Activated CD4-positive, alpha-beta memory T cell treated with anti-CD3 and anti-CD28 coated beads, Interleukin-2, amount 10 ng/mL, durations not matched to agents 7 days and 5 days (primary cell): ENCODE data around the gene ZMIZ1. TPM values are rescaled to one million over a fixed set of nuclear protein-coding genes. Genes with fewer than 3 reads are reported as not detected.
"Not testable (repeated sequence)": the region's sequence is repeated elsewhere in the genome, so short reads cannot be mapped to it uniquely, and the experiment has no call there.

Source experiments
- CTCF ChIA-PET: fragments of 350-600 bp; sonication (Branson Sonifier 250); formaldehyde crosslinking; loops from one replicate; lab custom pipeline; 2021; ENCODE audit warnings: antibody characterized with exemption, inconsistent platforms; lab: Charles Lee
- POLR2A ChIA-PET: fragments of 350-600 bp; sonication (Branson Sonifier 250); formaldehyde crosslinking; loops from one replicate; lab custom pipeline; 2021; ENCODE audit warnings: antibody characterized with exemption; lab: Charles Lee
- DNase-seq: peaks from one replicate; pipeline ENCODE4 v3.0.0-alpha.2; 2020
- H3K27ac Mint-ChIP-seq: one replicate; pipeline ENCODE4 v1.8.0; 2021; ENCODE audit warnings: mild to moderate bottlenecking, mixed read lengths
- H3K27me3 Mint-ChIP-seq: one replicate; pipeline ENCODE4 v1.8.0; 2021; ENCODE audit warnings: mixed read lengths
- H3K36me3 Mint-ChIP-seq: one replicate; pipeline ENCODE4 v1.8.0; 2021; ENCODE audit warnings: low read depth, mixed read lengths
- H3K4me1 Mint-ChIP-seq: one replicate; pipeline ENCODE4 v1.8.0; 2021; ENCODE audit warnings: mixed read lengths
- H3K4me3 Mint-ChIP-seq: one replicate; pipeline ENCODE4 v1.8.0; 2021; ENCODE audit warnings: mild to moderate bottlenecking, mixed read lengths
- H3K9me3 Mint-ChIP-seq: one replicate; pipeline ENCODE4 v1.8.0; 2021; ENCODE audit warnings: mixed read lengths
- total RNA-seq, 2 experiments: library from RNA; stranded (reverse); gene quantifications; one replicate each; pipeline ENCODE4 v1.2.3, GENCODE V29; 2021

ZMIZ1 gene
- total RNA-seq, 2 experiments from 2014 or later, result 46.9 to 47.0 TPM

DNA sequence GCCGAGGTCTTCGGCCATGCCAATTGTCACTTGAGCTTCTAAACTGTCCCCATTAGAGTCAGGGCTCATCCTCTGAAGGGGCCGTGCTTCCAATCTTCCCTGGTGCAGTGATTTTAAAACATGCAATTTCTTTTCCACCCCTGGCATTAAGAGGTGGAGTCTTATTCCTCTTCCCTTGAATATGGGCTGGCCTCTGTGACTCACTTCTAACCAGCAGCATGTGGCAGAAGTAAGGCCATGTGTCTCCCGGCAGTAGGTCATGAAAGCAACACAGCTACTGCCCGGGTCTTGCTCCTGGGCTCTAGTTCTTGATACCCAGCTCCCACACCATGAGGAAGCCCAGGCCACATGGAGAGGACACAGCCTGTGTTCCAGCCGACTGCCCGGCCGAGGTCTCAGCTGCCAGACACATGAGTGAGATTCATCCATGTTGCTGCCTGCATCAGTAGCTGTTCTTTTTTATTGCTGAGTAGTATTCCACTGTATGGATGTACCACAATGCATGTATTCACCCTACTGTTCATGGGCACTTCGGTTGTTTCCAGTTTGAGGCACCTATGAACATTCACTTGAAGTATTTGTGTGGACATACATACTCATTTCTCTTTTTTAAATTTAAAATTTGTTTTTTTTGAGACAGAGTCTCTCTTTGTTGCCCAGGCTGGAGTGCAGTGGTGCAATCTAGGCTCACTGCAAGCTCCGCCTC, 264.0 kb downstream of the ZMIZ1 start:
- POLR2A ChIA-PET, result interaction anchor here (1.9 to 9.4 kb wide), 3 partner anchors 10 to 16 kb away, joined by 8 to 53 read pairs (median 39); no protein-coding TSS in a partner anchor
- DNase-seq, H3K27me3 Mint-ChIP-seq, H3K36me3 Mint-ChIP-seq, H3K9me3 Mint-ChIP-seq, H3K27ac Mint-ChIP-seq, H3K4me3 Mint-ChIP-seq: not testable (repeated sequence)
- CTCF ChIA-PET, result interaction anchor here (1.1 to 2.5 kb wide), 4 partner anchors 10 to 42 kb away, joined by 3 to 15 read pairs (median 6); no protein-coding TSS in a partner anchor
- peaks cover 38% of the 10 kb centered on the region for H3K4me1 Mint-ChIP-seq

DNA sequence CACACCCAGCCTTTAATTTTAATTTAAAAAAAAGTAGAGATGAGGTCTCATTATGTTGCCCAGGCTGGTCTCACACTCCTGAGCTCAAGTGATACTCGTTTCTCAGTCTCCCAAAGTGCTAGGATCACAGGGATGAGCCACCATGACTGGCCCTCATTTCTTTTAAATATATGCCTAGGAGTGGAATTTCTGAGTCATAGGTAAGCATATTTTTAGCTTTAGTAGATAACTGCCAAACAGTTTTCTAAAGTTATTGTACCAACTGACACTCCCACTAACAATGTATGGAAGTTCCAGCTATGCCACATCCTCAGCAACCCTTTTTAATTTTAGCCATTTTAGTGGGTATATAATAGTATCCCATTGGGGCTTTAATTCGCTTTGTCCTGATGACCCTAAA, 264.7 kb downstream of the ZMIZ1 start:
- no peak for DNase-seq
- ChIA-PET POLR2A (interaction anchor here (4.9 to 9.4 kb wide), 3 partner anchors 11 to 16 kb away, joined by 38 to 53 read pairs (median 39); partner anchors contain the start of gene PPIF), CTCF (interaction anchor here (0.5 to 2.5 kb wide), 7 partner anchors 9 to 1099 kb away, joined by 3 to 15 read pairs (median 4); no protein-coding TSS in a partner anchor)
- Mint-ChIP-seq H3K4me1 (peaks cover 38% of the 10 kb centered on the region), H3K27me3 (no peaks in the 10 kb centered on the region), H3K27ac (no peak overlapping the region), H3K36me3 (peaks cover 3% of the 10 kb centered on the region), H3K9me3 (no peaks in the 10 kb centered on the region), H3K4me3 (no peak overlapping the region)

- peaks cover 3% of the 10 kb centered on the region for H3K36me3 Mint-ChIP-seq
- H3K27ac Mint-ChIP-seq, result no peak overlapping the region
- H3K4me3 Mint-ChIP-seq, result no peak overlapping the region
- CTCF ChIA-PET, result interaction anchor here (0.7 to 2.5 kb wide), 8 partner anchors 8 to 133 kb away, joined by 3 to 15 read pairs (median 4); partner anchors contain the start of gene ZCCHC24
- POLR2A ChIA-PET, result interaction anchor here (0.7 to 9.4 kb wide), 6 partner anchors 10 to 40 kb away, joined by 3 to 53 read pairs (median 20); partner anchors contain the start of gene PPIF
- H3K27me3 Mint-ChIP-seq, result no peaks in the 10 kb centered on the region
- no peaks in the 10 kb centered on the region for H3K9me3 Mint-ChIP-seq
- peaks cover 29% of the 10 kb centered on the region for H3K4me1 Mint-ChIP-seq
- DNase-seq, result no peak
Observed at GRCh38 chr10:79334573-79334972, 265.8 kb downstream of the ZMIZ1 start.

GRCh38 chr10:79335094-79335469, 266.3 kb downstream of the ZMIZ1 start:
- DNase-seq, result no peak
- POLR2A ChIA-PET, result interaction anchor here (0.9 to 9.4 kb wide), 4 partner anchors 12 to 40 kb away, joined by 3 to 53 read pairs (median 38); partner anchors contain the start of gene PPIF
- Mint-ChIP-seq H3K4me3 (no peak overlapping the region), H3K27ac (no peak overlapping the region), H3K27me3 (no peaks in the 10 kb centered on the region), H3K36me3 (peaks cover 3% of the 10 kb centered on the region), H3K9me3 (no peaks in the 10 kb centered on the region), H3K4me1 (peaks cover 26% of the 10 kb centered on the region)
- CTCF ChIA-PET, result interaction anchor here (1.0 to 2.5 kb wide), 7 partner anchors 10 to 133 kb away, joined by 3 to 15 read pairs (median 3); no protein-coding TSS in a partner anchor

DNA sequence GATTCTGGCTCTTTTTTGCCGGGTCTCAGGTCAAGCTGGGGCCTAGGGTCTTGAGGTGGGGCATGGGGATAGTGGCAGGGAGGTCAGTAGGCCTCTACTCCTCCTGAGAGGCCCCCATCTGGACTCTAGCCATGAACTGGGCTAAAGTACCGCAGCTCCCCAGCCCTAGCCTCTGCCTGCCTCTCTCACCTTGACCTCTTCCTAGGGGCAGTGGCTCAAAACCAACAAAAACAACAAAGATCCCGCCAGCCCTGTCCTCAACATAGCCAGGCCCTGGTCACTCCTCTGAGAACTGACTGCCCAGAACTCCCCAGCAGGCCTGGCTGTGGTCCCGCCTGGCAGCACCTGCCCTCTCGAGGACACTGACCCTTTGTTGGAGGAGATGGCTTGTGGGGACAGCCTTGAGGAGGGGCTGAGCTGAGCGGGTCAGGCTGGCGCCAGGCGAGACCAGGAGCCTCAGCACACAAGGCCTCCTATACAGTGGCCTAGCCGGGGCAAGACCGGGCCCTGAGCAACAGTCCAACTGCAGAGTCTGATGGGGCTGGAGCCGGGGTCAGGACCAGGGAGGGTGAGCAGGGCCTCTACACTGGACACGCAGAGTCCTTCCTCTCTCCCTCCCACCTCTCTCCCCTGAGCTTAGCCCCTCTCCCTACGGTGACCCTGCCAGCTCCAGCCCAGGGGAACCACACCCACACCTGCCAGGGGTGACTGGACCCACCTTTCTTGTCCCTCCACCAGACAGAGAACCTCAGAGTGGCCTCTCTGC, 266.9 kb downstream of the ZMIZ1 start:
- H3K27me3 Mint-ChIP-seq, result no peaks in the 10 kb centered on the region
- no peaks in the 10 kb centered on the region for H3K9me3 Mint-ChIP-seq
- ChIA-PET CTCF (interaction anchor here (0.6 to 2.5 kb wide), 5 partner anchors 9 to 39 kb away, joined by 3 to 15 read pairs (median 9); no protein-coding TSS in a partner anchor), POLR2A (interaction anchor here (4.9 to 9.4 kb wide), 3 partner anchors 11 to 18 kb away, joined by 38 to 53 read pairs (median 39); partner anchors contain the start of gene PPIF)
- DNase-seq, result no peak
- peaks cover 3% of the 10 kb centered on the region for H3K36me3 Mint-ChIP-seq
- no peak overlapping the region for H3K27ac Mint-ChIP-seq
- H3K4me1 Mint-ChIP-seq, result peaks cover 26% of the 10 kb centered on the region
- H3K4me3 Mint-ChIP-seq, result no peak overlapping the region

GRCh38 chr10:79336276-79336675, 267.5 kb downstream of the ZMIZ1 start:
- H3K27ac Mint-ChIP-seq, result no peak overlapping the region

DNA sequence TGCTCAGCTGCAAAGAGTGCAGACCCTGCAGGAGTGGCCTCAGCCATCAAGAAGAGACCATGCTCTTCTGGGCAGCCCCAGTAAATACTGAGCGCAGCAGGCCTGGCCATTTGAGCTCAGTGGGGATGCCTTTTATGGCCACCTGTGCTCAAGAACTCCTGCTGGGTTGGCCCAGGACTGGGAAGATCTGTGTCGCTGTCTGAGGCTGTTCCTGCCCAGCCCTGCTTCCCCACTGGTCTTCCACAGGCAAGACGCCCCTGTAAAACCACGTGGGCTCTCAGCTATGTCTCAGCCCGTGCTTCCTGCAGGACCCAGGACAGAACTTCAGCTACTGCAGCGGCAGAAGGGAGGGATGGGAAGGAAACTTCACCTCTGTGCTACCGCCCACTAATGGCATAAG, 268.0 kb downstream of the ZMIZ1 start:
- H3K27ac Mint-ChIP-seq, result no peak overlapping the region
- no peaks in the 10 kb centered on the region for H3K27me3 Mint-ChIP-seq
- ChIA-PET CTCF (interaction anchor here (1.0 to 2.2 kb wide), 2 partner anchors 9 to 14 kb away, joined by 3 to 9 read pairs; no protein-coding TSS in a partner anchor), POLR2A (interaction anchor here (0.7 to 4.9 kb wide), 2 partner anchors 10 to 13 kb away, joined by 3 to 38 read pairs; partner anchors contain the start of gene PPIF)
- peaks cover 16% of the 10 kb centered on the region for H3K4me1 Mint-ChIP-seq
- no peaks in the 10 kb centered on the region for H3K9me3 Mint-ChIP-seq
- no peak for DNase-seq
- no peak overlapping the region for H3K4me3 Mint-ChIP-seq
- peaks cover 3% of the 10 kb centered on the region for H3K36me3 Mint-ChIP-seq

More at GRCh38 chr10:79336276-79336675, 267.5 kb downstream of the ZMIZ1 start:
- Mint-ChIP-seq H3K36me3 (peaks cover 3% of the 10 kb centered on the region), H3K4me3 (no peak overlapping the region), H3K27me3 (no peaks in the 10 kb centered on the region), H3K9me3 (no peaks in the 10 kb centered on the region), H3K4me1 (peaks cover 20% of the 10 kb centered on the region)
- no peak for DNase-seq
- ChIA-PET POLR2A (interaction anchor here (4.9 kb wide), 1 partner anchor 11 kb away, joined by 38 read pairs; the partner anchor contains the start of gene PPIF), CTCF (interaction anchor here (2.2 kb wide), 1 partner anchor 10 kb away, joined by 9 read pairs; no protein-coding TSS in a partner anchor)

DNA sequence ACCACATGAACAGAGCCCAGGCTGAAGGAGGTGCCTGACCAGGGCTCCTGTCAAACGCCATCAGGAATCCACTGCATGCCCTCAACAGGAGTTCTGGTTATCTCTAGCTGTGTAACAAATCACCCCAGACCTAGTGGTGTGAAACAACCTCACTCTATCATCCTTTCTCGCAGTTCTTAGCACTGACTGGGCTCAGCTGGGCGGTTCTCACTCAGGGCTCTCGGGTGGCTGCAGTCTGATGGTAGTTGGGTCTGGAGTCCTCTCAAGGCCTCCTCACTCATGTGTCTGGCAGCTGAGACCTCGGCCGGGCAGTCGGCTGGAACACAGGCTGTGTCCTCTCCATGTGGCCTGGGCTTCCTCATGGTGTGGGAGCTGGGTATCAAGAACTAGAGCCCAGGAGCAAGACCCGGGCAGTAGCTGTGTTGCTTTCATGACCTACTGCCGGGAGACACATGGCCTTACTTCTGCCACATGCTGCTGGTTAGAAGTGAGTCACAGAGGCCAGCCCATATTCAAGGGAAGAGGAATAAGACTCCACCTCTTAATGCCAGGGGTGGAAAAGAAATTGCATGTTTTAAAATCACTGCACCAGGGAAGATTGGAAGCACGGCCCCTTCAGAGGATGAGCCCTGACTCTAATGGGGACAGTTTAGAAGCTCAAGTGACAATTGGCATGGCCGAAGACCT, 269.2 kb downstream of the ZMIZ1 start:
- POLR2A ChIA-PET, result interaction anchor here (4.9 kb wide), 1 partner anchor 9 kb away, joined by 38 read pairs; the partner anchor contains the start of gene PPIF
- H3K27ac Mint-ChIP-seq, H3K27me3 Mint-ChIP-seq, DNase-seq, H3K4me3 Mint-ChIP-seq, H3K9me3 Mint-ChIP-seq, H3K36me3 Mint-ChIP-seq: not testable (repeated sequence)
- CTCF ChIA-PET, result interaction anchor here (1.0 to 2.2 kb wide), 2 partner anchors 8 to 15 kb away, joined by 3 to 9 read pairs; no protein-coding TSS in a partner anchor
- H3K4me1 Mint-ChIP-seq, result peaks cover 13% of the 10 kb centered on the region

- CTCF ChIA-PET, result no interaction called here
- Mint-ChIP-seq H3K27me3 (no peaks in the 10 kb centered on the region), H3K4me1 (peaks cover 20% of the 10 kb centered on the region), H3K27ac (no peak overlapping the region), H3K36me3 (no peaks in the 10 kb centered on the region), H3K9me3 (no peaks in the 10 kb centered on the region), H3K4me3 (no peak overlapping the region)
- DNase-seq, result no peak
- POLR2A ChIA-PET, result no interaction called here
Observed at GRCh38 chr10:79339266-79339665, 270.5 kb downstream of the ZMIZ1 start.

DNA sequence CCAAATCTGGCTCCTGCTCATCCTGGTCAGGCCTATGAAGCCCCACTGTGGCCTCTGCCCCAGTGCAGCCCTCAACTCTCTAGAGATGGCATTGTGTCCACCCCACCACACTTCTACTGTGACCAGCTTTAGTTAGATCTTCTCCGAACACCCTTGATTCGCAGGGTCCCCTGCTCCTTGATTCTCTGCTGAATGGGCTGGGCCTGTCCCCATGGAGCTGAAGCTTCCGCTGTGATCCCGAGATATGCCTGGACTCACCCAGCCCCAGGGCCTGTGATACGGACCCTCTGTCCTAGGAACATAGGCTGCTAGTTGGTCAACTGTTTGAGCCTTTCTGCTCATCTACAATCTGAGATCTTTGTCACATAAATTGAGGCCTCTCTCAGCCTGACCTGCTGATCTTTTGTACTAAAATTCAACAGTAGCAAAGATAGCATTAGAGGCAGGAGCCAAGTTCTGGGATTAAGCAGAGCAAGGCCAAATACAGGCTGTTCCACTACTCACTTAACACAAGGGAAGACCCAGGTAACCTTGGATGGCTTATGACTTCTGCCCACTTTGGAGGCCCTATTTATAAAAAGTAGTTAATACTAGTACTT, 272.0 kb downstream of the ZMIZ1 start:
- ChIA-PET POLR2A (interaction anchor here (1.2 kb wide), 1 partner anchor 18 kb away, joined by 3 read pairs; no protein-coding TSS in a partner anchor), CTCF (no interaction called here)
- DNase-seq, result no peak

DNA sequence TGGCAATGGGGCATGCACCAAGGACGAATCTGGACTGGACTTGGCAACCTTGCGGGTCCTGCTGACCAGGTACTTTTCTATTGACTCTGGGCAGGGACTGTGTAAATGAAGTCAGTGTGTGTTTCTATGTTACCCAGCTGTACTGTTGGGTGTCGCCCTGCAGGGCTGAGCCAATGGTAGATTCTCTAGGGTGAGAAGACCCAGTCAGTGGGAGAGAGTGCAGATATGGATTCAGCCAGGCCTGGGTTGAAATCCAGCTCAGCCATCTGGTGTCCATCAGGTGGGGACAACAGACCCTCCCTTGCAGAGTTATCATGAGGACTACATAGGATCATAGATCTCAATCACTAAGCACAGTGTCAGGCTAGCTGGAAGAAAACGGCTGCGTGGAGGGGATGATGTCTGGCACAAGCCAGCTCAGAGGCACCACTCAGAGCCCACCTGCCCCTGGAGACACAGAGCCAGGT, 273.6 kb downstream of the ZMIZ1 start:
- H3K36me3 Mint-ChIP-seq, result no peaks in the 10 kb centered on the region
- H3K4me1 Mint-ChIP-seq, result peaks cover 43% of the 10 kb centered on the region
- H3K27ac Mint-ChIP-seq, result no peak overlapping the region
- CTCF ChIA-PET, result interaction anchor here (1.2 to 6.4 kb wide), 3 partner anchors 8 to 26 kb away, joined by 4 to 45 read pairs (median 7); no protein-coding TSS in a partner anchor
- no peaks in the 10 kb centered on the region for H3K27me3 Mint-ChIP-seq
- POLR2A ChIA-PET, result interaction anchor here (9.2 kb wide), 1 partner anchor 23 kb away, joined by 192 read pairs; no protein-coding TSS in a partner anchor
- no peaks in the 10 kb centered on the region for H3K9me3 Mint-ChIP-seq
- H3K4me3 Mint-ChIP-seq, result no peak overlapping the region
- no peak for DNase-seq

More for the DNA sequence above, 272.0 kb downstream of the ZMIZ1 start:
- no peak overlapping the region for H3K27ac Mint-ChIP-seq
- H3K36me3 Mint-ChIP-seq, result no peaks in the 10 kb centered on the region
- H3K9me3 Mint-ChIP-seq, result no peaks in the 10 kb centered on the region
- peaks cover 32% of the 10 kb centered on the region for H3K4me1 Mint-ChIP-seq
- H3K27me3 Mint-ChIP-seq, result no peaks in the 10 kb centered on the region
- no peak overlapping the region for H3K4me3 Mint-ChIP-seq
